Measurements from ENCODE around the gene CGB7.

DNA sequence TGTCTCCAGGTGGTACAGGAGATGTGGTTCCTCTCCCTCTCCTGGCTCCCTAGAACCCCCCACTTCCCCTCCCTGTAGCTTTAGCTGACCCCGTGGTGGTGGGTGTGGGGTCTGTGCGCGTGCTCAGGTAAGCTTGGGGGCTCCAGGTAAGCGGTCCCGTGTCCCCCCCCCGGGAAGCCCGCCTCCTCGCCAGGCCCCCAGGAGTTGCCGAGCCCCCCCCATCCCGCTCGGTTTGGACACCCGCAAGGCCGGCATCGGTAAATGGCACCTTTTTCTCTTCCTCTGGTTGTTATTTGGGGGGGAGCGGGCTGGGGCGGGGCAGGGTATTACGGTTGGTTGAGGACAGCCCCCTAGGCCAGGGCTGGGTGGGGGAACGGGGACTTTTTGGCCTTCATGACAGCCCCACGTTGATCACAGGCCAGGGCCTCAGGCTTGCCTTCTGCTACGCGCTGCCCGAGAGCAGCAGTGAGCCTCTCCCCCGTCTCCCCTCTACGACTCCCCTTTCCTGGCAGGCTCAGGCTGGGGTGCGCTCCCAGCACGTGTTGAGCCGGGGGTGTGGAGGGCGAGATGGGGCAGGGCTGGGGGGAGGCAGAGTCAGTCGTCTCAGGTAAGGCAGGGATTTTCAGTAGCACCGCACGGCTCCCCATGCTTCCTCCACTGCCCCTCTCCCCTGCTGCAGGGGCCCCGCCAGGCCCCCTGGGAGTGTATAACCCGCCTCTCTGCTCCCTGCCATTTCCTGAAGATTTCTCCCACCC, 46.0 kb upstream of the CGB7 start:
- TF ChIP-seq, protein P1, sequence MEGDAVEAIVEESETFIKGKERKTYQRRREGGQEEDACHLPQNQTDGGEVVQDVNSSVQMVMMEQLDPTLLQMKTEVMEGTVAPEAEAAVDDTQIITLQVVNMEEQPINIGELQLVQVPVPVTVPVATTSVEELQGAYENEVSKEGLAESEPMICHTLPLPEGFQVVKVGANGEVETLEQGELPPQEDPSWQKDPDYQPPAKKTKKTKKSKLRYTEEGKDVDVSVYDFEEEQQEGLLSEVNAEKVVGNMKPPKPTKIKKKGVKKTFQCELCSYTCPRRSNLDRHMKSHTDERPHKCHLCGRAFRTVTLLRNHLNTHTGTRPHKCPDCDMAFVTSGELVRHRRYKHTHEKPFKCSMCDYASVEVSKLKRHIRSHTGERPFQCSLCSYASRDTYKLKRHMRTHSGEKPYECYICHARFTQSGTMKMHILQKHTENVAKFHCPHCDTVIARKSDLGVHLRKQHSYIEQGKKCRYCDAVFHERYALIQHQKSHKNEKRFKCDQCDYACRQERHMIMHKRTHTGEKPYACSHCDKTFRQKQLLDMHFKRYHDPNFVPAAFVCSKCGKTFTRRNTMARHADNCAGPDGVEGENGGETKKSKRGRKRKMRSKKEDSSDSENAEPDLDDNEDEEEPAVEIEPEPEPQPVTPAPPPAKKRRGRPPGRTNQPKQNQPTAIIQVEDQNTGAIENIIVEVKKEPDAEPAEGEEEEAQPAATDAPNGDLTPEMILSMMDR (IDR thresholded peaks at IDR 0.05) = no peak
- TF ChIP-seq EP300 (IDR thresholded peaks at IDR 0.05) (no peak), POLR2A (IDR thresholded peaks at IDR 0.05) (no peak), POLR2AphosphoS5 (IDR thresholded peaks at IDR 0.05) (no peak)

All from gastroesophageal sphincter (tissue), 3 donors.